Measurements from ENCODE around the gene LRRC56.
A peak's percentile ranks its signal among the peaks of the same experiment; 100 is the strongest.
"Not testable (repeated sequence)": the region's sequence is repeated elsewhere in the genome, so short reads cannot be mapped to it uniquely, and the experiment has no call there.

LRRC56 gene

DNA sequence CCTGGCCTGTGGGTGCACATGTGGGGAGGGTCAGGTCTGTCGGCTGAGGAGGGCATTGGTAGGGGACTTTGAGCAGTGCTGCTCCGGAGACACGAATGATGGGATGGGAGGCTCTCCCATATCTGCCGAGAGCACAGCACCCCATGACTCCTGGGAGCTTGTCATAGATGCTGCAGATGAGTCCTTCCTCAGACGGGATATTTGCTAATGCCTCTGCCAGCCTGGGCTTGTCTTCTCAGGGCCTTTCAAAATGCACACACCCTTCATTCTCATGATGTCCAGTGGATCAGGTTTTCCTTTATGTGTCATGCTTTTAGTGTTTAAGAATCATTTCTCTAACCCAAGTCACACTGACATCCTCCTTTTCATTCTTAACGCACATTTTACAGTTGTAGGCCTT, 22.2 kb upstream of the LRRC56 start:
- peaks cover 22% of the 10 kb centered on the region for H3K36me3 ChIP-seq (ENCODE audit: control insufficient read depth, insufficient read depth, low read length, severe bottlenecking)

DNA sequence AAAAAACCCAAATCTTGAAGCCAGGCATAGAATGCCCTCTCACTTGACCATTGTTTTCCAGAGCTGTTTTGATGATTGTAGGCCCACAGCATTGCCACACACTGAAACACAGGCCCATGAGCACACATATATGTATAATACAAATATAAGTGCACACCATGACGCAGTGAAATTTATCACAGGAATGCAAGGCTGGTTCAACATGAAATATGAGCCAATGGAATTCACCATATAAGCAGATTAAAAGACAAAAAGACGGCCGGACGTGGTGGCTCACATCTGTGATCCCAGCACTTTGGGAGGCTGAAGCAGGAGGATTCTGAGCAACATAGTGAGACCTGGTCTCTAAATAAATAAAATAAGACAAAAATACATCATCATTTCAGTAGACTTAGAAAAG, 20.9 kb upstream of the LRRC56 start:
- Histone ChIP-seq H3K9ac (ENCODE audit: low read length) (no peak overlapping the region), H3K4me1 (ENCODE audit: control insufficient read depth, insufficient read depth, low read length) (peaks cover 3% of the 10 kb centered on the region), H3K9me3 (ENCODE audit: control insufficient read depth, low read length) (no peaks in the 10 kb centered on the region), H3K36me3 (ENCODE audit: control insufficient read depth, insufficient read depth, low read length, severe bottlenecking) (peaks cover 22% of the 10 kb centered on the region), H3K27me3 (replicated peaks; ENCODE audit: control insufficient read depth, insufficient read depth, low read length) (no peaks in the 10 kb centered on the region), H3K4me3 (ENCODE audit: low read length) (no peak overlapping the region)
- DNase-seq (ENCODE audit: low read depth), result no peak

More for the DNA sequence above, 22.2 kb upstream of the LRRC56 start:
- H3K4me3 ChIP-seq (ENCODE audit: low read length), result no peak overlapping the region
- no peak overlapping the region for H3K9ac ChIP-seq (ENCODE audit: low read length)
- DNase-seq (ENCODE audit: low read depth), result no peak
- H3K4me1 ChIP-seq (ENCODE audit: control insufficient read depth, insufficient read depth, low read length), result peaks cover 3% of the 10 kb centered on the region
- no peaks in the 10 kb centered on the region for H3K9me3 ChIP-seq (ENCODE audit: control insufficient read depth, low read length)
- H3K27me3 ChIP-seq (replicated peaks; ENCODE audit: control insufficient read depth, insufficient read depth, low read length), result no peaks in the 10 kb centered on the region

- not testable (repeated sequence) for DNase-seq (ENCODE audit: low read depth); H3K9me3 ChIP-seq (ENCODE audit: control insufficient read depth, low read length); H3K9ac ChIP-seq (ENCODE audit: low read length); H3K27me3 ChIP-seq (replicated peaks; ENCODE audit: control insufficient read depth, insufficient read depth, low read length); H3K4me1 ChIP-seq (ENCODE audit: control insufficient read depth, insufficient read depth, low read length); H3K4me3 ChIP-seq (ENCODE audit: low read length)
- peaks cover 22% of the 10 kb centered on the region for H3K36me3 ChIP-seq (ENCODE audit: control insufficient read depth, insufficient read depth, low read length, severe bottlenecking)
Measured at GRCh38 chr11:516918-517685, 20.2 kb upstream of the LRRC56 start.

- DNase-seq (ENCODE audit: low read depth), result peak; percentile 96
- peaks cover 3% of the 10 kb centered on the region for H3K4me1 ChIP-seq (ENCODE audit: control insufficient read depth, insufficient read depth, low read length)
Measured at GRCh38 chr11:518463-519202, 18.7 kb upstream of the LRRC56 start.

DNA sequence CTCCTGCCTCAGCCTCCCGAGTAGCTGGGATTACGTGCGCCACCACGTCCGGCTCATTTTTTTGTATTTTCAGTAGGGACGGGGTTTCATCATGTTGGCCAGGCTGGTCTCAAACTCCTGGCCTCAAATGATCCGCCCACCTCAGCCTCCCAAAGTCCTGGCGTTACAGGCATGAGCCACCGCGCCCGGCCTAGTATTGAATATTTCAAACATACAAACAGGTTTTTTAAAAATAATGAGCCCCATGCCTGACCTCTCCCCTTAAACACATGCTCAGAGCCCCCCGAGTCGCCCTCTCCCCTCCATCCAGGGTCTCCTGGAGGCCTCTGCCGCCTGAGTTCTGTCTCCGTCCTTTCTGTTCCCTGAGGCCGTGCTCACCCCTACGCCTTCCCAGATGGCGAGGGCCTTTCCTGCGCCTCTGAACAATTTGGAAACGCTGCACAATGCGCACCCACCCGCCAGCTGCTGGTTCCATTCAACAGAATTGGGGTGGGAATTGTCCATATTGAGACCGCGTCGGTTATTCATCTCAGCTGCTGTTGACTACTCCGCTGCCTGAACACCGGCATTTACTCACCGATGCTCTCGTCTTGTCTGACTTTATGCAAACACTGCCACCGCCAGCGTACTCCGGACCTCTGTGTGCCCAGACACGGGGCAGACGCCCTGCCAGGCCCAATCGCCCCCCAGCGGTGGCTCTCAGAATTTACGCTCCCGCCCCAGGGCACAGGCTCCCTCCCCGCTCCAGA, 16.7 kb upstream of the LRRC56 start:
- DNase-seq (ENCODE audit: low read depth), result no peak
- Histone ChIP-seq H3K4me3 (ENCODE audit: low read length) (no peak overlapping the region), H3K36me3 (ENCODE audit: control insufficient read depth, insufficient read depth, low read length, severe bottlenecking) (no peaks in the 10 kb centered on the region), H3K9ac (ENCODE audit: low read length) (no peak overlapping the region), H3K9me3 (ENCODE audit: control insufficient read depth, low read length) (no peaks in the 10 kb centered on the region), H3K27me3 (replicated peaks; ENCODE audit: control insufficient read depth, insufficient read depth, low read length) (no peaks in the 10 kb centered on the region), H3K4me1 (ENCODE audit: control insufficient read depth, insufficient read depth, low read length) (peaks cover 3% of the 10 kb centered on the region)

More at GRCh38 chr11:518463-519202, 18.7 kb upstream of the LRRC56 start:
- Histone ChIP-seq H3K9ac (ENCODE audit: low read length) (peak overlapping the region; percentile 60), H3K4me3 (ENCODE audit: low read length) (peak overlapping the region; percentile 76), H3K9me3 (ENCODE audit: control insufficient read depth, low read length) (no peaks in the 10 kb centered on the region), H3K36me3 (ENCODE audit: control insufficient read depth, insufficient read depth, low read length, severe bottlenecking) (peaks cover 10% of the 10 kb centered on the region), H3K27me3 (replicated peaks; ENCODE audit: control insufficient read depth, insufficient read depth, low read length) (no peaks in the 10 kb centered on the region)

- no peak overlapping the region for H3K4me3 ChIP-seq (ENCODE audit: low read length)
- peaks cover 3% of the 10 kb centered on the region for H3K4me1 ChIP-seq (ENCODE audit: control insufficient read depth, insufficient read depth, low read length)
- no peaks in the 10 kb centered on the region for H3K36me3 ChIP-seq (ENCODE audit: control insufficient read depth, insufficient read depth, low read length, severe bottlenecking)
- DNase-seq (ENCODE audit: low read depth), result no peak
- H3K9me3 ChIP-seq (ENCODE audit: control insufficient read depth, low read length), result no peaks in the 10 kb centered on the region
- H3K9ac ChIP-seq (ENCODE audit: low read length), result no peak overlapping the region
- H3K27me3 ChIP-seq (replicated peaks; ENCODE audit: control insufficient read depth, insufficient read depth, low read length), result no peaks in the 10 kb centered on the region
Measured at GRCh38 chr11:521177-521688, 16.1 kb upstream of the LRRC56 start.

DNA sequence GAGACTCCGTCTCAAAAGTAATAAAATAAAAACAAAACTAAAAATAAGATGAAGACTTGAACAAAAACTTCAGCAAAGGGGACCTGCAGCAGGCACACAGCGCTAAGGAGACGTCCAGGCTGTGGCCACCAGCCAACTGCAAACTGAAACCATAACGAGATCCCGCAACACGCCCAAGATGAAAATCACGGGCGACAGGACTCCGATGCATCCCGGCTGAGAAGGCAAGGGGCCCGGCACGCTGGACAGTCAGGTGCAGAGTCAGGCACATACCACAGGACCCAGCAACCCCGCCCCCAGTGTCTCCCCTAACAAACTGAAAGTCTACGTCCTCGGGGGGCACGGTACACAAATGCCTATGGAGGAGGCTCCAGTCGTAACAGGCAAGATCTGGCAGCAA, 11.1 kb upstream of the LRRC56 start:
- Histone ChIP-seq H3K27me3 (replicated peaks; ENCODE audit: control insufficient read depth, insufficient read depth, low read length) (no peaks in the 10 kb centered on the region), H3K4me3 (ENCODE audit: low read length) (no peak overlapping the region), H3K9ac (ENCODE audit: low read length) (no peak overlapping the region), H3K9me3 (ENCODE audit: control insufficient read depth, low read length) (no peaks in the 10 kb centered on the region), H3K36me3 (ENCODE audit: control insufficient read depth, insufficient read depth, low read length, severe bottlenecking) (no peaks in the 10 kb centered on the region), H3K4me1 (ENCODE audit: control insufficient read depth, insufficient read depth, low read length) (no peaks in the 10 kb centered on the region)
- DNase-seq (ENCODE audit: low read depth), result no peak

DNA sequence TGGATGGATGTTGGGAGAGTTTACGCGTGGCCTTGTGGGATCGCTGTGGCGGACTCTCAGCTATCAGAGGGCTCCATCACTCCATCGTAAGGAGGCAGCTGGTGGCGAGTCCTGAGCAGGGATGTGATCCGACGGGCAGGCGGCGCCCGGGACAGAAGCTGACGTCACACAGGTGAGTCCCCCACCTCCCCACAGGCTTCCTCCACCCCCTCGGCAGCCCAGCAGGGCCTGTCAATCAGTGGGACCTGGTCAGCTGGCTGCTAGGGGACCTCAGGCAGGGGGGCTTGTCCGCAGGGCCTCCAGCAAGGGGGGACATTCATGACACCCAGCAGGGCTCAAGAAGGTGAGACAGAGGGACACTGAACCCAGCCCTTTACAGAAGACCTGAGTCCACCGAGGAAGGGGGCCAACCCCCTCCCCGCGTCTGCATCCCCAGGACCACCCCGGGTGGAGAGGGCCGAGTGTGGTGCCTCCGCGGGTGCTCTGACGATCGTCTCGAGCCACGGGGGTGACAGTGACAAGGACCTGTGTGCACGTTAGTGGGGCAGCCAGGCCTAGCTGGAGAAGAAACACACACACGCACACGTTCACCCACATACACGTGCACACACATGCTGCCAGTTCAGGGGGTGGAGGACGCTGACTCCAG, 9.0 kb upstream of the LRRC56 start:
- Histone ChIP-seq H3K9me3 (ENCODE audit: control insufficient read depth, low read length) (no peaks in the 10 kb centered on the region), H3K4me1 (ENCODE audit: control insufficient read depth, insufficient read depth, low read length) (no peaks in the 10 kb centered on the region), H3K4me3 (ENCODE audit: low read length) (no peak overlapping the region), H3K36me3 (ENCODE audit: control insufficient read depth, insufficient read depth, low read length, severe bottlenecking) (peaks cover 8% of the 10 kb centered on the region), H3K9ac (ENCODE audit: low read length) (no peak overlapping the region), H3K27me3 (replicated peaks; ENCODE audit: control insufficient read depth, insufficient read depth, low read length) (no peaks in the 10 kb centered on the region)
- no peak for DNase-seq (ENCODE audit: low read depth)

DNA sequence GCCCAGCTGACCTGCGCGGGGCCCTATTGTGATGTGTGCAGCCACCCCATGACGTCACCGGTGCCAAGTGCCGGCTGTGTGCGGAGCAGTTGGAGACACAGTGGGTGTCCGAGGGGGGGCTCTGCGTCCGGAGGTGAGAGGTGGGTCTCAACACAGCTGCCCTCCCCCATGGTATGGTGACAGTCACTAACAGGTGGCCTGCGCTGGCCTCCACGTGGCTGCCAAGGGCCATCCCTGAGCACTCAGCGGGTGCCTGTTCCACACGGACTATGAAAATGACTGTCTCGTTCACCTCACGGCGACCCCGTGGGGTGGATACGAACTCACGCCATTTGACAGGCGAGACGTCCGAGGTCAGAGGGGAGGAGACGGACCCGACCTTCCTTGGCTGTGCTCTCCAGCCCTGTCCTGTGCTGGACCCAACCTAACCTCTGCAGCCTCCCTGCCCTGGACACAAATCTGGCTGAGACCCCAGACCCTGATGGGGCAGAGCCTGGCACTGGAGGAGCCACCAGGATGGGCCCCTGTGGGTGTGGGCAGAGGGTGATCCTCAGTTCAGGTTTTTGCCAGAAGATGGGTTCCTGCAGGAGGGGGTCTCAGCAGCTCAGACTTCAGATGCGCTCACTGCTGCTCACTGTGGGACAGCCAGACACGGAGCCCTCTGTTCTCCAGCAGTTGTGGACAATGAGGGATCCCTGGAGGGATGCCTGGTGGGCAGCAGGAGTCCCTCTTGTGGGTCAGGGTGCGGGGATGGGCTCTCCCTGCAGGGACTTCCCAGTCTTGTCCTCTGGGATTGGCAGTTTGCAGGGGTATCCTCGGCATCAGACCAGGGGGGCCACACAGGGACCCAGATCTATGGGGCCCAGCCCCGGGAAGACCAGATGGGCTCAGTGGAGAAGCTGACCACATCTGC, 8.3 kb upstream of the LRRC56 start:
- Histone ChIP-seq H3K4me1 (ENCODE audit: control insufficient read depth, insufficient read depth, low read length) (peaks cover 3% of the 10 kb centered on the region), H3K9ac (ENCODE audit: low read length) (no peak overlapping the region), H3K4me3 (ENCODE audit: low read length) (no peak overlapping the region), H3K36me3 (ENCODE audit: control insufficient read depth, insufficient read depth, low read length, severe bottlenecking) (peaks cover 12% of the 10 kb centered on the region), H3K9me3 (ENCODE audit: control insufficient read depth, low read length) (no peaks in the 10 kb centered on the region), H3K27me3 (replicated peaks; ENCODE audit: control insufficient read depth, insufficient read depth, low read length) (no peaks in the 10 kb centered on the region)
- DNase-seq (ENCODE audit: low read depth), result no peak

DNA sequence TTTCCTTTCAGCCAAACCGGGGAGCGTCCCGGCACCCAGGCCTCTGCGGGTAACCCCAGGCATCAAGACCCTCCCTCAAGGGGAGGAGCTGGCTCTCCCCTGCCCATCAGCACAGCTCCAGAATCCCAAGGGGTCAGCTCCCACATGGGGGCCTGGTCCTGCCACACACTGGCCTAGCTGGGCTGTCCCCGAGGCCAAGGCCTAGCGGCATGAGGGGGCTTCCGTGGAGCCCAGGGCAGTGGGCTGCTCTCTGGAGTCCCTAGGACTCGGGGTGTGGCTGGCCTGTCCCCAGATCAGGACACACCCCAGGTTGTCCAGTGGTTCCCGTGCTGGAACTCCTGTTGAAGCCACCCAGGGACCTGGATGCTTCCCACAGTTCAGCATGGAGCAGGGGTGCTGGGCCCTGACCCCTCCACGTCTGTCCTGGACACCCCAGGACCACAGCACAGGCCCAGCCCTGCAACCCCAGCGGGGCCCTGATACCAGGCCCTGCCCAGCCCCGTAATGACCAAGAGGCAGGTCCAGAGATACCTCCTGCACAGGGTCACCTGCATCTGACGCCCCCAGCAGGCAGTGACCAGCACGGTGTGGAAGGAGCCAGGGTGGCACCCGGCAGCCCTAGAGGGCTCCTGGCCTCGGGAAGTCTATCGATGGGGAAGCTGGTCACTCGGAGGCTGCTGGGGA, 7.5 kb upstream of the LRRC56 start:
- peaks cover 7% of the 10 kb centered on the region for H3K4me1 ChIP-seq (ENCODE audit: control insufficient read depth, insufficient read depth, low read length)
- H3K36me3 ChIP-seq (ENCODE audit: control insufficient read depth, insufficient read depth, low read length, severe bottlenecking), result peaks cover 12% of the 10 kb centered on the region
- H3K4me3 ChIP-seq (ENCODE audit: low read length), result no peak overlapping the region
- no peaks in the 10 kb centered on the region for H3K27me3 ChIP-seq (replicated peaks; ENCODE audit: control insufficient read depth, insufficient read depth, low read length)
- no peak overlapping the region for H3K9ac ChIP-seq (ENCODE audit: low read length)
- no peak for DNase-seq (ENCODE audit: low read depth)
- no peaks in the 10 kb centered on the region for H3K9me3 ChIP-seq (ENCODE audit: control insufficient read depth, low read length)

Data from adipocyte (in vitro differentiated cells).